GM20000 (cell line): ENCODE data around the gene ZNF773.
A peak's percentile ranks its signal among the peaks of the same experiment; 100 is the strongest.
"Not testable (repeated sequence)": the region's sequence is repeated elsewhere in the genome, so short reads cannot be mapped to it uniquely, and the experiment has no call there.

Experiments
- DNase-seq: peaks from one replicate; pipeline ENCODE4 v3.0.0; 2012; ENCODE audit warnings: low spot score
- CTCF ChIP-seq: IDR thresholded peaks from 2 replicates; pipeline ENCODE4 v1.5.1; 2012; ENCODE audit warnings: mild to moderate bottlenecking, control low read depth; ENCODE audit errors: extremely low read depth, missing control alignments

ZNF773 gene

GRCh38 chr19:57499680-57500395, at the start of gene ZNF773:
ZNF773 (plus strand) TSS chr19:57499938; CDS start chr19:57500081, 143 bp downstream.
- peak; percentile 94 for DNase-seq

GRCh38 chr19:57452307-57452706, 47.4 kb upstream of the ZNF773 start:
- TF ChIP-seq CTCF: no peak
- no peak for DNase-seq

GRCh38 chr19:57465680-57466381, 33.9 kb upstream of the ZNF773 start:
- peak; percentile 25 for DNase-seq
- TF ChIP-seq CTCF: peak; percentile 37

GRCh38 chr19:57466489-57466888, 33.2 kb upstream of the ZNF773 start:
- TF ChIP-seq CTCF: no peak
- no peak for DNase-seq

- no peak for TF ChIP-seq CTCF
Measured at GRCh38 chr19:57473646-57474045, 26.1 kb upstream of the ZNF773 start.

GRCh38 chr19:57477191-57478008, 22.3 kb upstream of the ZNF773 start, which contains the start of gene ZNF772:
ZNF772 (minus strand) TSS chr19:57477566; CDS start chr19:57477309, 257 bp downstream.
- DNase-seq: peak; percentile 92
- peak; percentile 29 for TF ChIP-seq CTCF

More at GRCh38 chr19:57473646-57474045, 26.1 kb upstream of the ZNF773 start:
- no peak for DNase-seq

GRCh38 chr19:57487477-57488298, 12.1 kb upstream of the ZNF773 start, which contains the start of gene ZNF419:
ZNF419 (plus strand) TSS chr19:57487750; CDS start chr19:57487951, 201 bp downstream.
- peak; percentile 95 for DNase-seq

- DNase-seq: not testable (repeated sequence)
Measured at GRCh38 chr19:57488299-57488644, 11.5 kb upstream of the ZNF773 start.

GRCh38 chr19:57499332-57499679, 432 bp upstream of the ZNF773 start:
- not testable (repeated sequence) for DNase-seq

- not testable (repeated sequence) for DNase-seq
Measured at GRCh38 chr19:57500400-57500799, 662 bp downstream of the ZNF773 start.
